GM06990 (cell line): Measurements from ENCODE around the gene MAD1L1.

Source experiments
- DNase-seq: peaks from one replicate; pipeline ENCODE4 v3.0.0-alpha.2; 2011; ENCODE audit not compliant: insufficient read length; ENCODE audit errors: extremely low read depth
- H3K27me3 ChIP-seq: replicated peaks from 2 replicates; pipeline ENCODE4 v1.6.0; 2011; ENCODE audit warnings: low read length; ENCODE audit not compliant: control insufficient read depth, insufficient read depth
- H3K36me3 ChIP-seq: 2 replicates; pipeline ENCODE4 v1.5.1; 2011; ENCODE audit warnings: low read length; ENCODE audit not compliant: control insufficient read depth, insufficient read depth
- H3K4me3 ChIP-seq: replicated peaks from 2 replicates; pipeline ENCODE4 v1.5.1; 2011; ENCODE audit warnings: low read depth, mild to moderate bottlenecking, control low read depth, low read length
- TF ChIP-seq, protein P1 (sequence below): IDR thresholded peaks from 2 replicates; pipeline ENCODE4 v1.5.1; 2011; ENCODE audit warnings: low read length, control low read depth, mild to moderate bottlenecking, inconsistent platforms; ENCODE audit not compliant: insufficient read depth, poor library complexity, severe bottlenecking

MAD1L1 gene

DNA sequence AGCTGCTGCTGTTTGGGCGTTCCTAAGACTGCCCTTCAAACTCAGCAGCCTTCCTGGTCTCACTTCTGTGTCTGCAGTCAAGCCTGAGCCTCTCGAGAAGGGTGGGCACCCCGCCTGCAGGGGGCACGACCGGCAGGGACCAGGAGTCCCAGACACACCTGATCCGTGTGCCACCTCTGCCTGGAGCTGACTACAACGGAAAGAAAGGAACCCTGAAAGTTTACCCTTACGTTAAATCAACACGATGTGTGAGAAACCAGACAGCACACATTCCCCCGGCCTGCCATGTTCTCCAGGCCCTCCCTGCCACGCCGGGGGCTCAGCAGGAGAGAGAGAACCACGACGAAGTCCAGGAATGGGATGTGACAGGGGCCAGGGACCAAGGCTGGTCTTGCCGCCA is 5.0 kb downstream of the MAD1L1 start:
- Histone ChIP-seq H3K27me3 (no peaks in the 10 kb centered on the region), H3K4me3 (no peak overlapping the region), H3K36me3 (peaks cover 45% of the 10 kb centered on the region)
- no peak for DNase-seq
- TF ChIP-seq, protein P1, sequence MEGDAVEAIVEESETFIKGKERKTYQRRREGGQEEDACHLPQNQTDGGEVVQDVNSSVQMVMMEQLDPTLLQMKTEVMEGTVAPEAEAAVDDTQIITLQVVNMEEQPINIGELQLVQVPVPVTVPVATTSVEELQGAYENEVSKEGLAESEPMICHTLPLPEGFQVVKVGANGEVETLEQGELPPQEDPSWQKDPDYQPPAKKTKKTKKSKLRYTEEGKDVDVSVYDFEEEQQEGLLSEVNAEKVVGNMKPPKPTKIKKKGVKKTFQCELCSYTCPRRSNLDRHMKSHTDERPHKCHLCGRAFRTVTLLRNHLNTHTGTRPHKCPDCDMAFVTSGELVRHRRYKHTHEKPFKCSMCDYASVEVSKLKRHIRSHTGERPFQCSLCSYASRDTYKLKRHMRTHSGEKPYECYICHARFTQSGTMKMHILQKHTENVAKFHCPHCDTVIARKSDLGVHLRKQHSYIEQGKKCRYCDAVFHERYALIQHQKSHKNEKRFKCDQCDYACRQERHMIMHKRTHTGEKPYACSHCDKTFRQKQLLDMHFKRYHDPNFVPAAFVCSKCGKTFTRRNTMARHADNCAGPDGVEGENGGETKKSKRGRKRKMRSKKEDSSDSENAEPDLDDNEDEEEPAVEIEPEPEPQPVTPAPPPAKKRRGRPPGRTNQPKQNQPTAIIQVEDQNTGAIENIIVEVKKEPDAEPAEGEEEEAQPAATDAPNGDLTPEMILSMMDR: no peak

DNA sequence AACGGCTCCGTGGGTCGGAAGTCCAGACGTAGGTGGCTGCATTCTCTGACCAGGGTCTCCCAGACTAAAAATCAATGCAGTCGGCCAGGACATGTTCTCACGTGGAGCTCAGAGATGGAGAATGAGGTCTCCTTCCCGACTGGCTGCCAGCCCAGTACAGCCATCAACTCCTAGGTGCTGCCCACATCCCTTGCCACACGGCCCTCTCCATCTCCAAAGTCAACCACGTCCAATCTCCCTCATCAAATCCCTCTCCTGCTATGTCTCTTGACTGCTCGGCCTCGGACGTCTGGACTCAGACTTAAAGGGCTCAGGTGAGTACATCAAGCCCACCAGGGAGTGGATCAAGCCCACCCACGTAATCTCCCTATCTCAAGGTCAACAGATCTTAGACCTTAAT is 6.9 kb downstream of the MAD1L1 start:
- Histone ChIP-seq H3K27me3 (no peaks in the 10 kb centered on the region), H3K36me3 (peaks cover 52% of the 10 kb centered on the region), H3K4me3 (no peak overlapping the region)
- no peak for DNase-seq
- TF ChIP-seq, protein P1: no peak

DNA sequence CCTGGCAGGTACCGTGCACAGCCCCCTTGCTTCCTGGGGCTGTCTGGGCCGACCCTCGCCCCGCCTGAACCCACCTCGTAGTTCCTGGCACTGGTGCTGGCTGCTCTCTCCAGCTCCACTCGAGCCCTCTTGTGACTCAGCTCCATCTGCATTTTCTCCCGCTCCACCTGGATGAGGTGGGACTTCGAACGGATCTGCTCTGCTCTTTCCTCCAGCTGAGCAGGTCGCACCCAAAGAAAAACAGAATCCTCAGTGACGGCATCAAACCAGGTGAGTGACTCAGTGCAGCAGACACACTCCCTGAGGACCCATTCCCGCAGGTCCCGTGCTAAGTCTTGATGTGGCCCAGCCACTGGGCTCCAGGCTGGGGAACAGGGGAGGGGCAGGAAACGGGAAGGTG is 7.4 kb downstream of the MAD1L1 start:
- Histone ChIP-seq H3K4me3 (no peak overlapping the region), H3K36me3 (peaks cover 53% of the 10 kb centered on the region), H3K27me3 (no peaks in the 10 kb centered on the region)
- TF ChIP-seq, protein P1: no peak
- no peak for DNase-seq

DNA sequence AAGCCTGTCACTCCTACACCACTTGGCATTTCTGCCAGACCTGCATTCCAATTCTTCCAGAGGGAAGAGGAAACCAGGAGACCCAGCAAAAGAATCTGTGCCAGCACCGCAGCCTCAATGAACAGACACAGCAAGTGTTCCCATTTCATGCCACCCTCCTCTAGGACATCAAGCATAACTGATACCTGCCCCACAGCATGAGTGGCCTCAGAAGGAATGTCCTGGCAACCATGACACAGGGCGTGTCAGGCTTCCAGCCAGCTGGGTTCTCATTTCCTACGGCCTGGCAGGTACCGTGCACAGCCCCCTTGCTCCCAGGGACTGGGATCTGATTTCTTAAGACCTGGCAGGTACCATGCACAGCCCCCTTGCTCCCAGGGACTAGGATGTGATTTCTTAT is 7.8 kb downstream of the MAD1L1 start:
- TF ChIP-seq, protein P1: no peak
- no peak for DNase-seq
- Histone ChIP-seq H3K27me3 (no peaks in the 10 kb centered on the region), H3K4me3 (no peak overlapping the region), H3K36me3 (peaks cover 52% of the 10 kb centered on the region)

DNA sequence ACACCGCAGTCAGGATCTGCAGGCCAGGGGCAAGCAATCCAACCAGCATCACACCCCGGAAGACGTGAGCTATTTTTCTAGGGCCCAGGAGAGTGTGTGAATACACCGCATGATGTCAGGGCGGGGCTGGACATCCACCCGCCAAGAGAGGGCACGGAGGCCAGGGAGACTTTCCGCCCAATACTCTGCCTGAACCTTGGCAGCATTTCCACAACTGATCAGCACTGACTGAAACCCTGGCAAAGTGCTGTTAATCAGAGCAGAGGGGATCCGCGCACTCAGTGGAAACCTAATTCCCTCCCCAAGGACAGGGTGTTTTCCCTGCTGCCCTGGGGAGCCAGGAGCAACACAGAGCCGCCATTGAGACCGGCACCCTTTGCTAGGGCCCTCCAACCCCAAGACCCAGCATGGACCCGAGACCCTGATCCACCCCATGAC is 8.2 kb downstream of the MAD1L1 start:
- Histone ChIP-seq H3K36me3 (peaks cover 48% of the 10 kb centered on the region), H3K4me3 (no peak overlapping the region), H3K27me3 (no peaks in the 10 kb centered on the region)
- DNase-seq: no peak
- TF ChIP-seq, protein P1: no peak

DNA sequence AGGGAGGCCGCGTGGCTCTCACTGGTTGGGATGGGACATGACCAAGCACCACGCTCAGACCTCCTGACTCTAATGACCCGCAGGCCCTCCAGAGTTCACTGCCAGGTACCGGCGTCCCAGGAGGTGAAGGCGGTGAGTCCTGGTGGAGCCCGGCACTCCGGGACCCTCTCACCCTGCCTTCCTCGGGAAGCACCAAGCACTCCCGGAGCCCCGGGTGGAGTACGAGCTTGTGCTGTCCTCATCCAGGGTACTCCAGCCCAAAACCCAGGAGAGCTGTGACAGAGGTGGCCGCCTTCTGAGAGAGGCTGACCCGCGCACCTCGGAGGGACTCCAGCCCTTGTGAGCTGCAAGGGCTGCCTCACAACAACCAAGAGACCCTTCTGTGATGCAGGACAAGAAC is 9.4 kb downstream of the MAD1L1 start:
- no peak for DNase-seq
- TF ChIP-seq, protein P1: no peak
- no peaks in the 10 kb centered on the region for H3K27me3 ChIP-seq
- H3K36me3 ChIP-seq: peaks cover 52% of the 10 kb centered on the region
- H3K4me3 ChIP-seq: no peak overlapping the region
